Left hindlimb (tissue), 1 donor: ENCODE results near the gene MEPCE.
"Not testable (repeated sequence)": the region's sequence is repeated elsewhere in the genome, so short reads cannot be mapped to it uniquely, and the experiment has no call there.

ENCODE experiments used
- DNase-seq: peaks from one replicate; pipeline ENCODE4 v3.0.0-alpha.2; 2018

MEPCE gene

GRCh38 chr7:100429637-100430492 is at the start of gene MEPCE:
Gene MEPCE, plus strand, starts transcription at chr7:100429831. Its CDS starts 188 bp downstream, at chr7:100430019.
- DNase-seq, result peak; percentile 99

DNA sequence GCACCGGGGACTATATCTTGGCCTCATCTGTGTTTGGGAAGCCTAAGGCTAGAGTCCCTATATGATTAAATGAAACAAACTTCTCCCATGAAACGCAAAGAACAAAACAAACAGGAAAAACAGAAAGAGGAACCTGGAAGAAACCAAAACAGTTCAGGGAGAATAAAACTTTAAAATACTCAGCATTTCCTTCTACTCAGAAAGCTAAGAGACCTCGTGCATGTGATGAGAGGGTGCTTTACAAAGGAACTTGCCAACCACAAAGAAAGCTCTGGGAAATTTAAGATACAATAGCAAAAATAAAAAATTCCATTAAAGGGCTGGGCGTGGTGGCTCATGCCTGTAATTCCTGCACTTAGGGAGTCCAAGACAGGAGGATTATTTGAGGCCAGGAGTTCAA is 49.4 kb upstream of the MEPCE start:
- no peak for DNase-seq

- DNase-seq, result not testable (repeated sequence)
Observed at GRCh38 chr7:100381531-100382233, 47.9 kb upstream of the MEPCE start.

DNA sequence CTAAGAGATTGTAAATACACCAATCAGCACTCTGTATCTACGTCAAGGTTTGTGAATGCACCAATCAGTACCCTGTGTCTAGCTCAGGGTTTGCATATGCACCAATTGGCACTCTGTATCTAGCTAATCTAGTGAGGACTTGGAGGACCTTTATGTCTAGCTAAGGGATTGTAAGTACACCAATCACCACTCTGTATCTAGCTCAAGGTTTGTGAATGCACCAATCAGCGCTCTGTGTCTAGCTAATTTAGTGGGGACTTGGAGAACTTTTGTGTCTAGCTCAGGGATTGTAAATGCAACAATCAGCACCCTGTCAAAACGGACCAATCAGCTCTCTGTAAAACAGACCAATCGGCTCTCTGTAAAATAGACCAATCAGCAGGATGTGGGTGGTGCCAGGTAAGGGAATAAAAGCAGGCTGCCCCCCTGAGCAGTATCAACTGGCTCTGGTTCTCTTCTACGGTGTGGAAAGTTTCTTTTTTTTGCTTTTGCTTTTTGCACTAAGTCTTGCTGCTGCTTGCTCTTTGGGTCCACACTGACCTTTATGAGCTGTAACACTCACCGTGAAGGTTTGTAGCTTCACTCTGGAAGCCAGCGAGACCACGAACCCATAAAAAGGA is 47.3 kb upstream of the MEPCE start:
- not testable (repeated sequence) for DNase-seq

DNA sequence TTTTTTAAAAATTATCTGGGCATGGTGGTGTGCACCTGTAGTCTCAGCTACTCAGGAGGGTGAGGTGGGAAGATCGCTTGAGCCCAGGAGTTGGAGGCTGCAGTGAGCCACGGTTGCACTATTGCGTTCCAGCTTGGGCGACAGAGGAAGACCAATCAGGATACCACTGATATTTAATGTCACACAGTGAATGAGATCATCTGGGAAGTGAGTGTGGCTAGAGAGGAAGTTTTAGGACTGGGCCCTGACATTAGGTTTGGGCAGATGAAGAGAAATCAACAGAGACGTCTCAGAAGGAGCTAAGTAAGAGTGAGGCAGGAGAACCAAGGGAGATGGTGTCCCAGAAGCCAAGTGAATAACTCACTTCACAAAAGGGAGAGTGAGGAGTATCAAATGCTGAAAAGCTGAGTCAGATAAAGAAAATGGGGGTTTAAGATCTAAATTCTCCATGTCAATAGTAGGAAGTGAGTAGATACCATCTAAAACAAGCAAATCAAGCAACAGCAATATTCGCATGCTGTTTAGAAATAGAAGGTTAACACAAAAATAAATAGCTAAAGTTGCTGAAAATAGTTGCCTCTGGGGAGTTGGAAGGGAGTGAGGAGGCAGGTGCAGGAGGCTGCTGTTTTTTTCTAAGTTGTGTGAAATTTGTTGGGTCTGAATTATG is 44.9 kb upstream of the MEPCE start:
- DNase-seq, result no peak

DNA sequence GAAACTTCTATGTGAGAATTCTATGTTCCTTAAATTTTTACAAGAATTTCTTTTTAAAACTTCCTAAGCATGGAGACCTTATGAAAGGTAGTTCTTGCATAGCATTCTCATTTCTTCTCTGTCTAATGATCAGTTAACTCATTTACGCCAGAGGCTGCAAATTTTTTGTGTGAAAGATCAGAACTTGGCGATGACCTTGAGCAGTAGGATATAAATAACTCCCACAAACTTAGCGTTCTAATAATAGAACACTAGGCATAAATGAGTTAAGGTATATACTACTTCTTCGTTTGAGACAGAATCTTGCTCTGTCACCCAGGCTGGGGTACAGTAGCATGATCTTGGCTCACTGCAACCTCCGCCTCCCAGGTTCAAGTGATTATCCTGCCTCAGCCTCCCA is 42.7 kb upstream of the MEPCE start:
- DNase-seq, result no peak

DNA sequence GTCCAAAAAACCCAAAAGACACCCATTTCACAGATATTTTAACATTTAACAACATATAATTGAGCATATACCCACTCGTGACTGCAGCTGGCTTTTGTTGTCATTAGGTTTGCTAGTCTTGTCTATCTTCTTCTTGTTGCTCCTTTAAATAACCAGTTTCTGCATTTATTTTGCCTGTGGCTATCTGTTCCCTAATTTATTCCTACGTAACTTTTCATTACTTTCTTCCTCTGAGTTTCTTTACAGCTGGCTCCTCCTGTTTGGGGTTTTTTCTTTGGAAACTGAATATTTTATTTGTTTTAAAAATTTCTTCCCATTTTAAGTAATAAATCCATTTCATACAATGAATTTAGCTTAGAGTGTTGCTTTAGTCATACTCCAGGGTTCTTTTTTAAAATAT is 41.9 kb upstream of the MEPCE start:
- no peak for DNase-seq

DNA sequence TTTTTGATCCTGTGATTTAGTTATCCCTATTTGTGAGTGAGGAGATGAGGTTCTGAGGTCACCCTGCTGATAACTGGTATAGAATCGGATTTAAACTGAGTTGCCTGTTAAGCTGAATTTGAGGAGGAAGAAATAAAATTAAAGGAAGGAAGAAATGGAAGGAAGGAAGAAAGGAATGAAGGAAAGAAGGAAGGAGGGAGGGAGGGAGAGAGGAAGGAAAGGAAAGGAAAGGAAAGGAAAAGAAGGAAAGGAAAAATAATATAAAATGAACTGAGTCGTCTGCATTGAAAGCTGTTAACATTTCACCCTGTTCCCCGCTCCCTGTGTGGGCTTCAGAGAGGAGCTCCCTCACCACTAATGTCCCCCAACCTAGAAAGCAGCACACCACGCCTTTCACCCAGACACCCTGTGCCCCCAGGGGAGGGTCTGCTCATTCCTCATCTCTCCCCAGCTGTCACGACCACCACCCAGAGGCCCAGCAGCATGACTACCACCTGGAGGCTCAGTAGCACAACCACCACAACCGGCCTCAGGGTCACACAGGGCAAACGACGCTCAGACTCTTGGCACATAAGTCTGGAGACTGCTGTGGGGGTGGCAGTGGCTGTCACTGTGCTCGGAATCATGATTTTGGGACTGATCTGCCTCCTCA is 40.1 kb upstream of the MEPCE start:
- no peak for DNase-seq

DNA sequence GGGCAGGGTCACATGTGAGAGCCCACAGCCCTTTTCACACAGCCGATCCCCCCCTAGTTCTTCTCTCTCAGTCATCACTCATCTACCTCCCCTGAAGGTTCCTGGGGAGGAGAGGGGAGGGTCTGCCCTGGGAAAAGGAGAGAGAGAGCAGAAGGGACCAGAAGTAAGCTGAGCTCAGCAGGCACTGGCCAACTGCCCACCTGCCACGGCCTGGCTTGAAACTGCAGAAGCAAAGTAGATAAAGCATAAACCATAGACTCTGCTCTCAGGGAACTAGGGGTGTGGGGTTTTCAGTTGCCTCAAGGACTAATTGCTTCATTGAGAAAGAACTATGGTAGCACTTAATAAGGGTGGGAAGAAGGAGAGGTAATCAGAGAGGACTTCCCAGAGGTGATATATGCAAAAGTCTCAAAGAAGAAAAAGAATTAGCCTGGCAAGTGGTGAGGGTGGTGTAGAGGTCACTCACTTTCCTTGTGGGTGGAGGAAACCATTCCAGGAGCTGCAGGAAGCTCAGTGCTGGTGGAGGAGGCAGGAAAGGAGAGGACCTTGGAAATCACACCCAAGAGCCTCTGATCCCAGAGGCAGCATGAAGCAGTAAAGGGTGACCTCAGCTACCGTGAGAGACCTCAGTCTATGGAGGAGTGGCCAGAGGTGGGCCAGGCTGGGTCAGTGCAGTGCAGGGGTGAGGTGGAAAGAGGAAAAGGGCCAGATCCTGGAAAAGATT is 39.2 kb upstream of the MEPCE start:
- DNase-seq, result no peak

DNA sequence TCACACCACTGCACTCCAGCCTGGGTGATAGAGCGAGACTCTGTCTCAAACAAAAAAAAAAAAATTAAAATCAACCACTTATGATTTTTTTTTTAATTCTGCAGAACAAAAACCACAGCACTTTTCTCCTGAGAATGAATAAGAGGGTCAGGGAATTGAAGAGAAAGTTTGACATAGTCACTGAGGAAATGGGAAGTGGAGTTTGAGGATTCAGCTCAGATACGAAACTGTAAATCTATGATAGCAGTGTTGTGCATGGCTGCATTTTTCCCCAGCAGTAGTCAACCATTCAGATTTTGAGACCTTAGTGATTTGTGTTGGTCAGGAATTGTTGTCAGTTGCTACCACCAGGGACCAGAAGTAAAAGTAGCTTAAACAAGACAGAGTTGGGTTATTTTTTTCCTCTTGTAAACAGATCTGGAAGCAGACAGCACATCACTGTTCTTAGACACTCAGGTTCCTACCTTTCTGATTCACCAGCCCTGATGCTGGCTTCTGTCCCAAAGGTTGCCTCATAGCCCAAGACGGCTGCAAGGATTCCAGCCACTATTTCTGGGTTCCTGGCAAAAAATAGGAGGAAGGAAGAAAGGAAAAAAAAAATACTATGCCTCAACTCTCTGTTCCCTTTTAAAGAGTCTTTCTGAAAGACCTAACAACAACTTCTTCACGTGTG is 36.3 kb upstream of the MEPCE start:
- no peak for DNase-seq

DNA sequence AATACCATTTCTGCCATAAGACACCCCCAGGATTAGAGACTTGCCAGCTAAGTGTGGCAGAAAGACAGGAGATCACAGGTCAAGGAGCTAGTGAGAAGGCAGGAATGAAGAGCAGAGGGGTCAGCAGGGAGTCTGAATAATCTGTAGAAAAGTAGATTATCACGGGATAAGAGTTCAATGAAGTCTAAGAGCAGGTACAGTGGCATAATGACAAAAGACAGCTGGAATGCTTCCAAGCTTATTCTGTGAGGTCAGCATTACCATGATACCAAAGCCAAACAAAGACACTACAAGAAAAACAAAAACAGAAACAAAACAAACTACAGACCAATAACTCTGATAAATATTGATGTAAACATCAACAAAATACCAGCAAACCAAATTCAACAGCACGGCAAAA is 35.6 kb upstream of the MEPCE start:
- no peak for DNase-seq

DNA sequence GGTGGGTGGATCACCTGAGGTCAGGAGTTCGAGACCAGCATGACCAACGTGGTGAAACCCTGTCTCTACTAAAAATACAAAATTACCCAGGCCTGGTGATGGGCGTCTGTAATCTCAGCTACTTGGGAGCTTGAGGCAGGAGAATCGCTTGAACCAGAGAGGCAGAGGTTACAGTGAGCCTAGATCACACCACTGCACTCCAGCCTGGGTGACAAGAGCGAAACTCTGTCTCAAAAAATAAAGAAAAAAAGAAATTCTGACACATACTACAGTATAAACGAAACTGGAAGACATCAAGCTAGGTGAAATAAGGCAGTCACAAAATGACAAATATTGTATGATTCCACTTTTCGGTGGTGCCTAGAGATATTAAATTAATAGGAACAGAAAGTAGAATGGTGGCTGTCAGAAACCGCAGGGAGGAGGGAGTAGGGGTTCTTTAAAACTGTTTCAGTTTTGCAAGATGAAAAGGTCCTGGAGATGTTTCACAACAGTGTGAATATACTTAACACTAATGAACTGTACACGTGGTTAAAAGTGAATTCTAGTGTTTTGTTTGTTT is 33.1 kb upstream of the MEPCE start:
- no peak for DNase-seq

DNA sequence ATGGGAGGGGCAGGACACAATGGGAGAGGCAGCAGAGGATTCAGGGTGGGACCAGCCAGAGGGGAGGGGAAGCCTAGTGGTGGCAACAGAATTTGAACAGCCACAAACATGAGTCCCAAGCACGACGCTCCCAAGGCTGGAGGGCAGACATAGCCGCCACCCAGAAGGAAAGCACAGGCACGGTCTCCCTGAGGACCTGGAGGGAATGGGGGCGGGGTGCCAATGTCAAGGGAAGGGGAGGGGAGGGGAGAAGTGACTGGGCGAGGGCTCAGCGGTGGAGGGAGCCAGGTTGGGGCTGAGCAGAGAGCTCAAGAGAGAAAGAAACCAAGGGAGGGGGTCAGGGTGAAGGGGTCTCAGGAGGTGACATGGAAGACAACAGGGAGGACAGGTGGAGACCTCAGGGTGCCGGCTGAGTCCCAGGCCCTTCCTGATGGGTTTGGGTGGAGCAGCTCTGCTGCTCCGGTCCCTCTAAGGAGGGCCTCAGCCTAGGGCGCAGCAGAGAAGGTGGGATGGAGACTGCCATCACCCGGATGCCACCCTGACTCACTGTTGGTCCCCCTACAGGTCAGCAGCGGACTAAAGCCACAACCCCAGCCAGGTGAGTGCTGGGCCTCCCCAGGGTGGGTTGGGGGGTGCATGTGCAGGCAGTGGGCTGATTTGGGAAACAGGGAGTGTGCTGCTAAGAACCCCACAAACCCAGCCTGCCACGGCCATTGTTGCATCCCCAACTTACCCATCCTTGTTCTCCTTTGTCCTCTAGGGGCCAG is 32.1 kb upstream of the MEPCE start:
- DNase-seq, result no peak

DNA sequence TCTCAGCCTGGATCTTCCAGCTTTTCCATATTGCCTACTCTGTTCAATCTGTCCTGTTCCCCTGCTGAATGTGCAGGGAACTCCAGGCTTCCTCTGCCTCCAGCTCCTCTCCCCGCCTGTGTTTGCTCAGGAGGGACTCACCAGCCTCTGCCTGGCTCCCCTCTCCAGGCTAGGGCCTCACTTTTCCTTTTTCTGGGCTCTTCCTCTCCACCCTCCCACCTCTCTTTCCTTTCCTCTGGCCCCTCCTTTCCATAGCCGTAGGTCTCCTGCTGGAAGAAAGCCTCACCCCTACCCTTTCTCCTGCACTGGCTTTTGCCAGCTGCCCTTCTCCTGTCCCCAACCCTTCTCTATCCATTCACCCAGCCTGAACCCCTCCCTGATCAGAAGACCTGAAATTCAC is 31.4 kb upstream of the MEPCE start:
- DNase-seq, result no peak

DNA sequence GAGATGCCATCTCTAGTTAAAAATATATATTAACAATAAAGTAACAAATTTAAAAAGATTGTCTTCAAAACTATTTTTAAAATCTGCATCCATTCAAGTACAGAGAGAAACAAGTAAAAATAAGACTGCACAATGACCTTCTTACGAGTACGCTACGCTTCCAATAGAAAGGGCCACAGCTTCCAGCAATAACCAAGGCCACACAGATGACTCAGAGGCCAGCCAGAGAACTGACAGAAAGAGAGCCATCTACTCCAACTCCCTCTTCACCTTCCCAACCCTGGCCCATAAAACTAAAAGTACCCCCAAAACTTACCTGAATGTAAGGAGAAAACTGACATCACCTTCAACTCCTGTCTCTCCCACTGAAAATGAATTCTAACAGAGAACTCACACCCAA is 29.6 kb upstream of the MEPCE start:
- no peak for DNase-seq

- DNase-seq, result no peak
Observed at GRCh38 chr7:100400656-100401055, 29.0 kb upstream of the MEPCE start.

DNA sequence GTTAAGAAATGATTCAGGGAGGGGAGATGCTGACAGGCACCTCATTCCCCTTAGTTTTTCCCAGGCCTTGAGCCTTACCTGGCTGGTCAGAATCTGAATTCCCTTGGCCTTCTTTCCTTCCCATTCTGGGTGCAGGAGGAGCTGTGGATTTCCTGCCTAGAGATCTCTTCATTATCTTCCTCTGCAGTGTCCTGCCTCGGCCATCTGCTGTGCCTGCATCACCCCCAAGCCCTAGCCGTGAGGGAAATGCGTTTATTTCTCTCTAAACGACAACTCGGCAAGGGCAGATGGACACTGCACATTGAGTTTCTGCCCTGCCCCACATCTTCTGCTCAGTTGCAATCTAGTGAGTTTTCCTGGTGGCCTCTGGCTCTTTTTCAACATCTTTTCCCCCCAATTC is 27.8 kb upstream of the MEPCE start:
- DNase-seq, result no peak

- no peak for DNase-seq
Observed at GRCh38 chr7:100402241-100402640, 27.4 kb upstream of the MEPCE start.

DNA sequence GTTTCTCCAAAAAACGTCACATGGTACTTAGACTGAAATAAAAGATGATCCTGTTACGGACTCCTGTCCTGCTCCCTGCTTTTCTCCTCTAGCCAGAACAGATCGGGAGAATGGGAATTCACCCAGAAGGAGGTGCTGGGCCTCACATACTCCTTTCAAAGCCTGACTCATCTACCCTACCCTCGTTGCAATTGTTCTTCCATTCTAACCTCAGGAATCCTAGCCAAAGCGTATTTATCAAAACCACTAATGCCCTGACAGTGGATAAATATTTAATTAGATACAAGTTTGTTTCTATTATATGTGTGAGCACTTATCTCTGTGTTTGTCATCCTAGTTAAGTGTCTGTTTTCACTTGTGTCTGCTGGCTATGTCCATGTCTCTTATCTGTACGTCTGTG is 22.9 kb upstream of the MEPCE start:
- DNase-seq, result no peak
